HepG2 (cell line): ENCODE results near the gene COL9A2. TPM values are rescaled to one million over a fixed set of nuclear protein-coding genes. Genes with fewer than 3 reads are reported as not detected.

Experiments
- ATAC-seq: fragments of 200-7000 bp; cut with Tn5 transposase; 3 replicates; pipeline ENCODE4 v1.9.1; 2020; ENCODE audit warnings: mild to moderate bottlenecking, moderate library complexity
- BruUV-seq: library from RNA; stranded (reverse); fragments of 400-500 nt; replicated peaks from 2 replicates; lab custom pipeline; 2021; lab: Mats Ljungman, UMichigan
- CTCF ChIA-PET: fragments of 300-600 bp; formaldehyde crosslinking; extraction: SDS; loops from one replicate; lab custom pipeline; 2021; ENCODE audit warnings: low total read pairs, inconsistent platforms, low intra/inter-chr PET ratio; lab: Yijun Ruan, JAX
- POLR2A ChIA-PET: fragments of 350-600 bp; sonication (Branson Sonifier 250); formaldehyde crosslinking; loops from one replicate; lab custom pipeline; 2020; ENCODE audit warnings: antibody characterized with exemption, inconsistent platforms; lab: Yijun Ruan, JAX
- DNase-seq: peaks from one replicate; pipeline ENCODE4 v3.0.0-alpha.2; 2015; ENCODE audit warnings: low spot score
- FAIRE-seq: peaks from 3 replicates; lab custom pipeline; 2011; peaks lifted over from hg19 to GRCh38; lab: Jason Lieb, UNC
- H2AFZ ChIP-seq: one replicate; pipeline ENCODE4 v1.6.1; 2011; ENCODE audit warnings: low read length, inconsistent platforms
- H3K27ac ChIP-seq: fragments of 300-600 bp; 3 replicates; pipeline ENCODE4 v1.8.0; 2011; ENCODE audit warnings: mixed run types, mild to moderate bottlenecking, mixed read lengths, low read length, inconsistent platforms; ENCODE audit not compliant: insufficient read depth; ENCODE audit errors: extremely low read length
- H3K27me3 ChIP-seq, 2 experiments: fragments of 200-600 bp in 1 of 2; 2 replicates in 1 of 2; 3 replicates in 1 of 2; pipeline versions ENCODE4 v1.6.0 to v1.8.0; 2011; ENCODE audit warnings: low read length in 2 of 2, mild to moderate bottlenecking in 2 of 2, moderate library complexity in 2 of 2, inconsistent platforms in 1 of 2; ENCODE audit not compliant: insufficient read depth in 2 of 2, control insufficient read depth in 1 of 2
- H3K36me3 ChIP-seq, 2 experiments: fragments of 200-600 bp in 1 of 2; replicated peaks in 1 of 2; 2 replicates in 1 of 2; 3 replicates in 1 of 2; pipeline versions ENCODE4 v1.5.1 to v1.8.0; 2011; ENCODE audit warnings: low read length in 2 of 2, inconsistent platforms in 1 of 2; ENCODE audit not compliant: insufficient read depth in 2 of 2, control insufficient read depth in 1 of 2
- H3K4me1 ChIP-seq: 2 replicates; pipeline ENCODE4 v1.5.1; 2012; ENCODE audit warnings: low read length, inconsistent platforms; ENCODE audit not compliant: insufficient read depth
- H3K4me2 ChIP-seq: 2 replicates; pipeline ENCODE4 v1.6.0; 2011; ENCODE audit warnings: low read depth, low read length, inconsistent platforms
- H3K4me3 ChIP-seq, 3 experiments: fragments of 200-600 bp in 1 of 3; sonication (generic), shearing (Covaris generic) in 1 of 3; replicated peaks in 1 of 3; 2 replicates each; pipeline ENCODE4 v1.5.1; 2011 to 2016; ENCODE audit warnings: low read length in 3 of 3, inconsistent platforms in 2 of 3, low read depth in 2 of 3, mild to moderate bottlenecking in 2 of 3, control low read depth in 1 of 3, mixed read lengths in 1 of 3; ENCODE audit not compliant: insufficient read depth in 1 of 3
- H3K79me2 ChIP-seq: one replicate; pipeline ENCODE4 v1.6.1; 2011; ENCODE audit warnings: low read length, inconsistent platforms; ENCODE audit not compliant: insufficient read depth
- H3K9ac ChIP-seq: 2 replicates; pipeline ENCODE4 v1.6.0; 2011; ENCODE audit warnings: mild to moderate bottlenecking, low read depth, low read length, inconsistent platforms; ENCODE audit not compliant: insufficient read depth
- H3K9me3 ChIP-seq: 2 replicates; pipeline ENCODE4 v1.5.1; 2012; ENCODE audit warnings: mild to moderate bottlenecking, low read length
- H4K20me1 ChIP-seq: 2 replicates; pipeline ENCODE4 v1.6.0; 2011; ENCODE audit warnings: inconsistent platforms, mild to moderate bottlenecking, low read length, moderate library complexity; ENCODE audit not compliant: insufficient read depth
- ATF2 ChIP-seq: sonication (generic); formaldehyde crosslinking; IDR thresholded peaks from 2 replicates; pipeline ENCODE4 v1.4.0; 2020; ENCODE audit warnings: missing genetic modification reagents
- CENPBD1 ChIP-seq: sonication (generic); formaldehyde crosslinking; IDR thresholded peaks from 2 replicates; pipeline ENCODE4 v1.8.0; 2022; ENCODE audit warnings: missing genetic modification reagents, low read depth, mild to moderate bottlenecking, borderline replicate concordance
- CHCHD3 ChIP-seq: sonication (generic); formaldehyde crosslinking; IDR thresholded peaks from 2 replicates; pipeline ENCODE4 v1.8.0; 2022; ENCODE audit warnings: mild to moderate bottlenecking, missing genetic modification reagents, moderate library complexity
- CHD2 ChIP-seq: IDR thresholded peaks from 2 replicates; pipeline ENCODE4 v1.6.1; 2011; ENCODE audit warnings: low read depth, low read length, improper control_type of control experiment
- FOSL2 ChIP-seq: sonication (generic); formaldehyde crosslinking; IDR thresholded peaks from 2 replicates; pipeline ENCODE4 v1.4.0; 2020; ENCODE audit warnings: missing genetic modification reagents
- HNRNPK ChIP-seq: fragments of 200-400 bp; formaldehyde crosslinking; IDR thresholded peaks from 2 replicates; pipeline ENCODE4 v1.6.1; 2018; ENCODE audit warnings: low read length, low read depth, moderate library complexity, mild to moderate bottlenecking; ENCODE audit not compliant: poor library complexity, severe bottlenecking
- JUNB ChIP-seq: sonication (generic); formaldehyde crosslinking; IDR thresholded peaks from 2 replicates; pipeline ENCODE4 v1.8.0; 2022; ENCODE audit warnings: missing genetic modification reagents, mild to moderate bottlenecking, borderline replicate concordance
- KAT7 ChIP-seq: IDR thresholded peaks from 2 replicates; pipeline ENCODE4 v1.6.1; 2018; ENCODE audit warnings: borderline replicate concordance, missing compliant biosample characterization
- NCOA1 ChIP-seq: sonication (generic); formaldehyde crosslinking; IDR thresholded peaks from 2 replicates; pipeline ENCODE4 v1.9.0; 2021; ENCODE audit warnings: missing genetic modification reagents
- REPIN1 ChIP-seq: sonication (generic); formaldehyde crosslinking; IDR thresholded peaks from 2 replicates; pipeline ENCODE4 v1.8.0; 2022; ENCODE audit warnings: missing genetic modification reagents, low read depth, mild to moderate bottlenecking, borderline replicate concordance
- ZBTB38 ChIP-seq: sonication (generic); formaldehyde crosslinking; IDR thresholded peaks from 2 replicates; pipeline ENCODE4 v1.5.1; 2020; ENCODE audit warnings: mild to moderate bottlenecking, missing genetic modification reagents
- ZNF292 ChIP-seq: sonication (generic); formaldehyde crosslinking; IDR thresholded peaks from 2 replicates; pipeline ENCODE4 v1.8.1; 2022; ENCODE audit warnings: mild to moderate bottlenecking, low read depth, missing genetic modification reagents, borderline replicate concordance
- ZNF33B ChIP-seq: sonication (generic); formaldehyde crosslinking; IDR thresholded peaks from 2 replicates; pipeline ENCODE4 v1.5.1; 2020; ENCODE audit warnings: mild to moderate bottlenecking, missing genetic modification reagents
- ZNF34 ChIP-seq: sonication (generic); formaldehyde crosslinking; IDR thresholded peaks from 2 replicates; pipeline ENCODE4 v1.4.0; 2020; ENCODE audit warnings: mild to moderate bottlenecking, missing genetic modification reagents, borderline replicate concordance
- ZNF496 ChIP-seq: sonication (generic); formaldehyde crosslinking; IDR thresholded peaks from 2 replicates; pipeline ENCODE4 v1.8.1; 2023; ENCODE audit warnings: mild to moderate bottlenecking, moderate library complexity, missing genetic modification reagents; ENCODE audit not compliant: insufficient replicate concordance
- ZNF549 ChIP-seq: sonication (generic); formaldehyde crosslinking; IDR thresholded peaks from 2 replicates; pipeline ENCODE4 v1.5.0; 2020; ENCODE audit warnings: missing genetic modification reagents
- ZNF644 ChIP-seq: IDR thresholded peaks from 2 replicates; pipeline ENCODE4 v1.6.1; 2016; ENCODE audit warnings: low read depth
- ZNF687 ChIP-seq: sonication (generic); formaldehyde crosslinking; IDR thresholded peaks from 2 replicates; pipeline ENCODE4 v1.5.1; 2020; ENCODE audit warnings: mild to moderate bottlenecking, missing genetic modification reagents, moderate library complexity
- WGBS: methylation state at CpG from one replicate; pipeline ENCODE4 v1.1.6; 2017; ENCODE audit warnings: low lambda C conversion rate; 5-methylcytosine and 5-hydroxymethylcytosine counted together
- in situ Hi-C: cut with HindIII; loops from 2 replicates; pipeline ENCODE4 v1.10.0; 2017; ENCODE audit warnings: low pct_unique_long_range_greater_than_20kb; ENCODE audit not compliant: extremely low pct_ligation_motif_present
- intact Hi-C: fragments of 100-400 bp; cut with micrococcal nuclease; formaldehyde crosslinking; loops from one replicate; pipeline ENCODE4 v1.10.0; 2022; ENCODE audit not compliant: unreplicated experiment
- polyA plus RNA-seq, 8 experiments: library from polyadenylated mRNA; depleted of rRNA in 3 of 8; stranded (reverse) in 7 of 8; unstranded in 1 of 8; fragments of >200 nt; fragmentation: Illumina TruSeq in 4 of 8; extraction: Trizol in 4 of 8; gene quantifications; 2 replicates each; pipeline versions ENCODE4 v1.2.1 to v1.2.3, GENCODE V29; 2011 to 2016; ENCODE audit warnings: low read depth in 4 of 8, missing spikeins in 1 of 8, mixed read lengths in 1 of 8; ENCODE audit not compliant: insufficient read depth in 1 of 8
- total RNA-seq, 5 experiments: library from RNA; depleted of rRNA; stranded (reverse); fragments of >200 nt; fragmentation: Illumina TruSeq; extraction: Trizol; gene quantifications; 2 replicates each; pipeline ENCODE4 v1.2.3, GENCODE V29; 2016; ENCODE audit warnings: low read depth in 1 of 5
- TF ChIP-seq, protein P1 (sequence below): sonication (generic); formaldehyde crosslinking; conservative IDR thresholded peaks from 2 replicates; pipeline ENCODE4 v1.8.1; 2023; ENCODE audit warnings: missing genetic modification reagents

The COL9A2 gene
- total and polyA plus RNA-seq, 2 of the 13 experiments (the other 11 are each of a cell fraction or from before 2014, with no cell fraction given), result 20.2 to 26.9 TPM

DNA sequence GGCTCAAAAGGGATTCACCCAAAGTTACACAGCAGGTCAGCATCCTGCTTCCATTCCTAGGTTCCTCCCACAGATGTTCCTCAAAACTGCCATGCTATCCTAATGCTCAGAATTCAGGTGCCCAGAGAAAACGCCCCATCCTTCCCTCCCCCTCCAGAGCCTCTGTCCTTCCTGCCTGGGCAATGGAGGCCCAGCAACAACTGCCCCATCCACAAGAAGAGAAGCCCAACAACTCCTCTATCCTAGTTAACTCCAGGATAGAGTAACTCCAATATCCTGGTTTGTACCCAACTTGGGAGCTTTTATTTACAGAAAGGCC is 16.9 kb downstream of the COL9A2 start:
- no peaks in the 10 kb centered on the region for H3K79me2 ChIP-seq
- intact Hi-C loops, result no loop called here
- no peaks in the 10 kb centered on the region for H4K20me1 ChIP-seq
- ATAC-seq (no peak), DNase-seq (no peak)
- H3K27me3 ChIP-seq, result no peaks in the 10 kb centered on the region
- in situ Hi-C loops, result no loop called here
- TF ChIP-seq ZNF33B (CRISPR knock-in tag), result no peak
- TF ChIP-seq, protein P1, sequence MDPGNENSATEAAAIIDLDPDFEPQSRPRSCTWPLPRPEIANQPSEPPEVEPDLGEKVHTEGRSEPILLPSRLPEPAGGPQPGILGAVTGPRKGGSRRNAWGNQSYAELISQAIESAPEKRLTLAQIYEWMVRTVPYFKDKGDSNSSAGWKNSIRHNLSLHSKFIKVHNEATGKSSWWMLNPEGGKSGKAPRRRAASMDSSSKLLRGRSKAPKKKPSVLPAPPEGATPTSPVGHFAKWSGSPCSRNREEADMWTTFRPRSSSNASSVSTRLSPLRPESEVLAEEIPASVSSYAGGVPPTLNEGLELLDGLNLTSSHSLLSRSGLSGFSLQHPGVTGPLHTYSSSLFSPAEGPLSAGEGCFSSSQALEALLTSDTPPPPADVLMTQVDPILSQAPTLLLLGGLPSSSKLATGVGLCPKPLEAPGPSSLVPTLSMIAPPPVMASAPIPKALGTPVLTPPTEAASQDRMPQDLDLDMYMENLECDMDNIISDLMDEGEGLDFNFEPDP (CRISPR knock-in tag), result no peak
- TF ChIP-seq ATF2, result no peak
- no peak for TF ChIP-seq CHCHD3 (CRISPR knock-in tag)
- TF ChIP-seq ZBTB38, result no peak
- TF ChIP-seq HNRNPK, result no peak
- TF ChIP-seq REPIN1, result no peak
- TF ChIP-seq ZNF687 (CRISPR knock-in tag), result no peak
- TF ChIP-seq CHD2, result no peak
- no peak for TF ChIP-seq JUNB (CRISPR knock-in tag)
- no peak for TF ChIP-seq ZNF292 (CRISPR knock-in tag)
- TF ChIP-seq ZNF549 (CRISPR knock-in tag), result no peak
- TF ChIP-seq ZNF34 (CRISPR knock-in tag), result no peak
- no peak for TF ChIP-seq KAT7 (CRISPR knock-in tag)
- TF ChIP-seq ZNF644 (CRISPR knock-in tag), result no peak
- no peak for TF ChIP-seq ZNF496 (CRISPR knock-in tag)
- no peak for TF ChIP-seq NCOA1 (CRISPR knock-in tag)
- no peak for TF ChIP-seq CENPBD1
- no peak for TF ChIP-seq FOSL2
- TF ChIP-seq, all 625 proteins: peak for 0
- POLR2A ChIA-PET, result interaction anchor here (1.6 kb wide), 1 partner anchor 16 kb away, joined by 3 read pairs; no protein-coding TSS in a partner anchor
- WGBS, result 100% methylated on average over 1 of the region's 1 CpG
- Histone ChIP-seq H3K9me3 (no peaks in the 10 kb centered on the region), H3K4me3 (no peak overlapping the region), H3K9ac (no peak overlapping the region), H3K36me3 (peaks cover 2 to 4% of the 10 kb centered on the region in 2 experiments; a peak in 2 of 5 replicates), H3K27ac (no peak overlapping the region), H3K4me2 (no peak overlapping the region), H2AFZ (no peak overlapping the region), H3K4me1 (no peaks in the 10 kb centered on the region)
- BruUV-seq, result no TSS peak
- CTCF ChIA-PET, result no interaction called here
- no peak for FAIRE-seq
